Measurements from ENCODE around the gene C1orf56.

DNA sequence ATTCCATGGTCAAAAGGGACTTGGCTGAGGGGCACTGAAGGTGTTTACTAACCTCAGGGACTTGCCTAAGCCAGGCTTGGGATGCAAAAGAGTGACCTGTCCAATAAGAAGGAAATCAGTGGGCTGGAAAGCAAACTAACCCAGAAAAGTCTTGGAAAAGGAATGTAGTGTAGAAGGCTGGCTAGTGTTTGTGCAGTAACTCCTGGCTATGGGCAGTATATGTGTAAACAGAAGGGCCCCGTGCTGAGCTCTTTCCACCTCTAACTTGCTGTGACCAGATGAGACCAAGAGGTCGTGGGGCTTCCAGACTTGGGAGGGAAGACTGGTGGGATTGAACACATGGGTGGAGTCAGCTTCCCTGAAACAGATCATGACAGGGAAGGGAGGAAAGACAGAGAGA lies 44.9 kb upstream of the C1orf56 start:
- no peak for TF ChIP-seq GATA2 (IDR thresholded peaks at IDR 0.05; ENCODE audit: low read depth, low read length)
- no peak for TF ChIP-seq GATA3 (IDR thresholded peaks at IDR 0.05; ENCODE audit: low read depth, low read length)
